GM18498 (cell line): ENCODE data around the gene RIT1.
"Not testable (repeated sequence)": the region's sequence is repeated elsewhere in the genome, so short reads cannot be mapped to it uniquely, and the experiment has no call there.

Experiments used
- ATAC-seq: cut with Tn5 transposase; IDR thresholded peaks from one replicate; pipeline ENCODE4 v1.9.1; 2021; ENCODE audit warnings: mild to moderate bottlenecking, moderate library complexity; ENCODE audit not compliant: unreplicated experiment

Gene RIT1

GRCh38 chr1:155934097-155934935 is 23.2 kb upstream of the RIT1 start, which contains the start of gene KHDC4:
Gene KHDC4 (minus strand): TSS chr1:155934413. CDS start chr1:155934373, 40 bp downstream.
- peak; percentile 89 for ATAC-seq

- no peak for ATAC-seq
These were observed 22.5 kb upstream of the RIT1 start for GRCh38 chr1:155933591-155934096.

DNA sequence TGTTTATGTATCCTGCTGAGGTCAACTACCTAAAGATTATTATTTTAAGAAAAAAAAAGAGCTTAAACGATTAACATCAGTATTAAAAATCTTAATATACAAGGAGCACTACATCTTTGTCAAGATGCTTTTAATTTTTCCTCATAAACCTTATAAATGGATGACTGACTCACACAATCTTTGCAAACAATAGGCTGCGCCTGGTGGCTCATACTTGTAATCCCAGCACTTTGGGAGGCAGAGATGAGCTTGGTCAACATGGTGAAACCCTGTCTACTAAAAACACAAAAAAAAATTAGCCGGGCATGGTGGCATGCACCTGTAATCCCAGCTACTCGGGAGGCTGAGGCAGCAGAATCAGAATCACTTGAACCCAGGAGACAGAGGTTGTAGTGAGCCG is 21.3 kb upstream of the RIT1 start:
- ATAC-seq: no peak

- ATAC-seq: no peak
These were observed 20.9 kb upstream of the RIT1 start for GRCh38 chr1:155932081-155932480.

DNA sequence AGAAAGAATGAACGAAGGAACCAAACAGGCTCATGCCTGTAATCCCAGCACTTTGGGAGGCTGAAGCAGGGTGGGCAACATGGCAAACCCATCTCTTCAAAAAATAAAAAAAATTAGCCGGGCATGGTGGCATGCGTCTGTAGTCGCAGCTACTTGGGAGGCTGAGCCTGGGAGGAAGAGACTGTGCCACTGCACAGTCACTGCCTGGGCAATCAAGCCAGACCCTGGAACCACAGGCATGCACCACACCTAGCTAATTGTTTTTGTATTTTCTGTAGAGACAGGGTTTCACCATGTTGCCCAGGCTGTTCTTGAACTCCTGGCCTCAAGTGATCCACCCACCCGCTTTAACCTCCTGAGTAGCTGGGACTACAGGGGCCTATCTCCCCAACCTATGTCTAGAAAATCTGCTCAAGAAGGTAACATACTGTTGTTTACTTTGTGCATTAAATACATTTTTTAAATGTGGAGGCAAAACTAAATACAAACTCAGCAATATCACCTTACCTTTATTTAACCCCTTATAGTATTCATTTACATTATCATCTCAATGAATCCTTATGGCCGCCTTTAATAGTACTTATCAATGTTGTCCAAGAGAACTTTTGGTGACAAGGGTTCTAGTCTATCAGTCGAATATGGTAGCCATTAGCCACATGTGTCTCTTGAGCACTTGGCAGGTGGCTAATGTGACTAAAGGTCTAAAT is 20.3 kb upstream of the RIT1 start:
- ATAC-seq: no peak

DNA sequence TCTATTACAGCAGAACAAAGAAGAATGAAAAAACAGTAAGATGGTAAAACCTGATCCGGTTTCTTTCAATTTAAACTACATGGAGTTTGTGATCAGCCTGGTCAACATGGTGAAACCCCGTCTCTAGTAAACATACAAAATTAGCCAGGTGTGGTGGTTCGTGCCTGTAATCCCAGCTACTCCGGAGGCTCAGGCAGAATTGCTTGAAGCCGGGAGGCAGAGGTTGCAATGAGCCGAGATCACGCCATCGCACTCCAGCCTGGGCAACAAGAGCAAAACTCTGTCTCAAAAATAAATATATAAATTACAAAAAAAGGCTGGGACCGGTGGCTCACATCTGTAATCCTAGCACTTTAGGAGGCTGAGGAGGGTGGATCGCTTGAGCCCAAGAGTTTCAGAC is 19.6 kb upstream of the RIT1 start:
- ATAC-seq: not testable (repeated sequence)

DNA sequence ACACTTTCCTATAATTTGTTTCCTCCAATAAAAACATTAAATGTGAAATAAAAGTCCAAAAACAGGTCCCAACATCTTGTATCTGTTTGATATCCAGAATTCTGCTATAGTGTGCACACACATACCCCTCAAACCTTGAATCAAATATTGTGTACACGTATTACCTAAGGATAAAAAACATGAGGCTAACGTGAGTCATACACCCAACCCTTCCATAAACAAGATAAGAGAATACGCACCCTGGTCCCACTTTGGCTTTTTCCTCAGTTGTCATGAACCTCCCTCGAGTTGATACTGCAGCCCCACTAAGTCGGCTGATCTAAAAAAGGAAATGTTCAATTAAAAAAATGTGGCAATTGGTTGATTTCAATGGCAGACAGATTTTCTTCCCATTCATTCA is 17.9 kb upstream of the RIT1 start:
- ATAC-seq: no peak

GRCh38 chr1:155925506-155925905 is 14.4 kb upstream of the RIT1 start:
- no peak for ATAC-seq

DNA sequence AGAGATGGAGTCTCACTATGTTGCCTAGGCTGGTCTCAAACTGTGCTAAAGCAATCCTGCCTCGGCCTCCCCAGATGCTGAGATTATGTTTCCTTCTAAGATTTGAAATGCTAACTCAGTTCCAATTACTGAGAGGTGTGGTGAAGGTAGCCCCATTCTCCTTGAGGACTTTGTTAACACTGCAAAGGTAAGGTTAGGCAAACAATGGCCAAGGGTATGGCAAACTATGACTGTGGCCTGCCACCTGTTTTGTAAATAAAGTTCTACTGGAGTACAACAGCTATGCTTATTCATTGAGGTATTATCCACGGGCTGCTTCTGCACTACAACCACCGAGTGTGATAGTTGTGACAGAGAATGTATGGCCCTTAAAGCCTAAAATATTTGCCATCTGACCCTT is 9.6 kb upstream of the RIT1 start:
- ATAC-seq: no peak

GRCh38 chr1:155919801-155920200 is 8.7 kb upstream of the RIT1 start:
- ATAC-seq: no peak

DNA sequence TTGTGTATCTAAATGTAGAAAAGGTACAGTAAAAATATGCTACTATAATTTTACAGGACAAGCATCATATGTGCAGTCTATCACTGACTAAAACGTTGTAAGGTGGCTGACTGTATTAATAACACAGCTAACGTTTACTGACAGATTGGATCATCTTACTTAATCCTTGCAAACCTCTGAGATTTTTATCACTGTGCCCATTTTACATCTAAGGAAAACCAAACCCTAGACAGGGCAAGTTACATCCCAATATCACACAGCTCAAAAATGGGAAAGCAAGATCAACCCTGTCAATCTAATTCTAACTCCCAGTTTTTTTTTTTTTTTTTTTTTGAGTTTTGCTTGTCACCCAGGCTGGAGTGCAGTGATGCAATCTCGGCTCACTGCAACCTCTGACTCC is 7.5 kb upstream of the RIT1 start:
- no peak for ATAC-seq

GRCh38 chr1:155913969-155914757 is 3.0 kb upstream of the RIT1 start:
- ATAC-seq: no peak

DNA sequence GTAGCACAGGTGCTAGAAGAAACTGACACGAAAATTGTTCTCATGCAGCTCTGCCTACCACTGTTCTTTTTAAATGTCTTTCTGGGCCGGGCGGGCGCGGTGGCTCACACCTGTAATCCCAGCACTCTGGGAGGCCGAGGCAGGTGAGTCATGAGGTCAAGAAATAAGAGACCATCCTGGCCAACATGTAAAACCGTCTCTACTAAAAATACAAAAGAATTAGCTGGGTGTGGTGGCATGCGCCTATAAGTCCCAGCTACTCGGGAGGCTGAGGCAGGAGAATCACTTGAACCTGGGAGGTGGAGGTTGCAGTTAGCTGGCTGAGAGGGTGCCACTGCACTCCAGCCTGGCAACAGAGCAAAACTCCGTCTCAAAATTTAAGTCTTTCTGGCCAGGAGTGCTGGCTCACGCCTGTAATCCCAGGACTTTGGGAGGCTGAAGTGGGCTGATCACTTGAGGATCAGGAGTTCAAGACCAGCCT is 947 bp upstream of the RIT1 start:
- ATAC-seq: no peak

DNA sequence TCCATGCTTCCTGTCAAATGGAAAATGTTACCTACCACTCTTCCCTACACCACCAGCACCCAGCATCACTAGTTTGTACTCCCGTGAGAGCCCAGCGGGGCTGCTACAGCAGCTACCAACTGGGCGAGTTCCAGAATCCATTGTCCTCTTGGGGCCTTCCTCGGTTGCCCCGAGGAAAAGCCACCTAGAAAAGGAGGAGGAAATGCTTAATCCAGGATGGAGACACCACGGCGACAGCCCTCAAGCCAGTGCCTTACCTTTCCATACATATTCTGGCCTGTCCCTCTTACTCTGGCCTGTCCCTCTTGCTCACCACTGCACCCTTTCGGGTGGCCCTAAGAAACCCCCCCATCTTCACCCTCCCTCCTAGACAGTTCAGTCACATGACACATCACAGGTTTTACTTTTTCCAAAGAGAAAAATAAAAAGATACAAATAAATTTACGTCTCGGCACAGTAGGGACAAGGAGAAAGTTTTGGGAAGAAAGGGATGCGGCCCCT is 478 bp downstream of the RIT1 start:
- peak; percentile 25 for ATAC-seq

- ATAC-seq: no peak
These were observed 1.3 kb downstream of the RIT1 start for GRCh38 chr1:155909894-155910293.

DNA sequence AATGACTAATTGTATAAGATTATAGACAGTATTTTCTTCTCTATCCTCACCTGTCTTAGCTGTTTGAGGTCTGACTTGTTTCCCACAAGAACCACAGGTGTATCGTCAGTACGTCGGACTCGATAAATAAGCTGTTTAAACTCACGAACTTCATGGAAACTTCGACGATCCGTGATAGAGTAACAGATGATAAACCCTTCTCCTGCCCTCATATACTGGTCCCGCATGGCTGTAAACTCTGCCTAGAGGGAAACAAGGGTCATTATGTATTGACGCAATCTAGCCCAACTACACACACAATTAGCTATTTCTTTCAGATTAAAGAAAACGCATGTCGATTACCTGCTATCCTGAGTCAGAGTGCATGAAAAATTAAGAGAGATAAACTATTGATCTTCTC is 6.9 kb downstream of the RIT1 start:
- no peak for ATAC-seq

DNA sequence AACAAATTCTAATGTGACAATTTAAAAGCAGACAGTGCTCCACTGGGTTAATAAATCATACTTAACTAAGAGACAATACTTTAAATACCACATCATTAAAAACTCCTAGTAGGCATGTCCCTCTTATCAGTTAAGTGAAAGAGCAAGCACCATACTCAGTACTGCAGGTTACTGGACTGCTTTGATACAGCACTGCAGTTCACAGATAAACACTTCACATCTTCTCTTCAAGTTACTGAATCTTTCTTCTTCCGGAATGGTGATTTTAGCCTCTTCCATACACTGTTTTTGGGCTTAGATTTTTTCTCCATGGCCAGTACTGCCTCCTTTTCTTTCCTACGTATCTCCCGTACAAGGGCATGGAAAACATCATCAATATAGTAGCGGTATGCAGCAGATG is 11.0 kb downstream of the RIT1 start:
- no peak for ATAC-seq

DNA sequence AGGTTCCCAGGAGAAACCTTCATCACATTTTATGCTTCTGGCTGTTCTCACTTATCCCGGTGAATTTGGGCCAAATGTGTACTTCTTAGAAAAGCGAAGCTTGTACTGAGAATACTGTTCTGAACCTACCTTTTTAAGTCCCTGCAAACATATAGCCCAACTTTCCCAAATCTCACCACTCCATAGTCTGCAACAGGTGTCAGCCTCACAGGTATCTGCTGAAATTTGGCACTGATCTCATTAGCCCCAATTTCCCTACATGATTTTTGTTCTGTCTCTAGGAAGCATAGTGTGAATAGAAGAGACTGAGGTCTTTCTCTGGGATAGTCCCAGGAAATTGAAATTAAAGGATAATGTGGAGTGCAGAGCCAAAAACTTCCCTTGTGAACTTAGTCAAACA is 11.5 kb downstream of the RIT1 start:
- ATAC-seq: no peak

DNA sequence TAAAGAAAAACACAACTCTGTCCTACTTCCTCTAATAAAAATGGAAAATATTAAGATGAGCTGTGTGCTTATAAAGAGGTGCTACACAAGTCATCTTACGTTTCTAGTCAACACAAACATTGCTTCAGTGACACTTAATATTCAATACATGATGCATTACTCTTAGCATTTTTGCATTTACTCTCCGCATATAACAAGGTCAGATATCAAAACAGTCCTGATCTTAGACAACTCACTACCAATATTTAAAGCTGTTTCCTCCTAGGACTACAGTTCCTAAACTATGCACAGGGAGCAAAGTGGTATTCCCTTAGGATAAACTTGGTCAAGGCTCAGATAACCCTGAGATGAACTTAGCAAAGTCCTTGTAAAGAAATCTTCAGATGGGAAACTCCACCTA is 12.3 kb downstream of the RIT1 start:
- no peak for ATAC-seq

GRCh38 chr1:155897746-155898145 is 13.4 kb downstream of the RIT1 start:
- ATAC-seq: no peak

- ATAC-seq: not testable (repeated sequence)
These were observed 14.7 kb downstream of the RIT1 start for GRCh38 chr1:155896476-155896875.
